Mucosa of rectum (tissue), 2 donors: ENCODE measurements around the gene CLDN2.
"Not testable (repeated sequence)": the region's sequence is repeated elsewhere in the genome, so short reads cannot be mapped to it uniquely, and the experiment has no call there.

Experiments
- H3K27ac ChIP-seq, 2 donors: one replicate each; pipeline ENCODE4 v1.7.0; 2013; ENCODE audit warnings: inconsistent platforms in 2 of 2, low read depth in 2 of 2, low read length in 2 of 2
- H3K27me3 ChIP-seq, 2 donors: one replicate each; pipeline ENCODE4 v1.7.0; 2013; ENCODE audit warnings: low read length in 2 of 2; ENCODE audit not compliant: control insufficient read depth in 2 of 2, insufficient read depth in 2 of 2
- H3K36me3 ChIP-seq, 2 donors: one replicate each; pipeline ENCODE4 v1.7.0; 2013; ENCODE audit warnings: low read length in 2 of 2; ENCODE audit not compliant: control insufficient read depth in 2 of 2, insufficient read depth in 2 of 2
- H3K4me1 ChIP-seq, 2 donors: one replicate each; pipeline ENCODE4 v1.7.0; 2013; ENCODE audit warnings: low read length in 2 of 2, mild to moderate bottlenecking in 1 of 2; ENCODE audit not compliant: control insufficient read depth in 2 of 2, insufficient read depth in 2 of 2
- H3K4me3 ChIP-seq, 2 donors: one replicate each; pipeline ENCODE4 v1.7.0; 2013; ENCODE audit warnings: low read length in 2 of 2
- H3K9ac ChIP-seq, 2 donors: one replicate each; pipeline ENCODE4 v1.7.0; 2013; ENCODE audit warnings: low read length in 2 of 2, low read depth in 1 of 2, mild to moderate bottlenecking in 1 of 2
- H3K9me3 ChIP-seq, 2 donors: one replicate each; pipeline ENCODE4 v1.7.0; 2013; ENCODE audit warnings: low read length in 2 of 2; ENCODE audit not compliant: control insufficient read depth in 2 of 2
- donor health status: healthy.
- donor health status: Normal muscosa, but diverticular disease.

CLDN2 gene

GRCh38 chrX:106954041-106954440 lies 33.8 kb downstream of the CLDN2 start:
- Histone ChIP-seq H3K4me1 (no peaks in the 10 kb centered on the region), H3K27me3 (no peaks in the 10 kb centered on the region), H3K27ac (no peak overlapping the region), H3K9ac (no peak overlapping the region), H3K4me3 (no peak overlapping the region), H3K36me3 (no peaks in the 10 kb centered on the region), H3K9me3 (no peaks in the 10 kb centered on the region)

GRCh38 chrX:106955004-106955772 lies 35.0 kb downstream of the CLDN2 start:
- no peak overlapping the region for H3K9ac ChIP-seq
- no peaks in the 10 kb centered on the region for H3K36me3 ChIP-seq
- no peak overlapping the region for H3K4me3 ChIP-seq
- H3K27me3 ChIP-seq, result peaks cover 0 to 3% of the 10 kb centered on the region in 2 donors
- no peaks in the 10 kb centered on the region for H3K9me3 ChIP-seq
- H3K4me1 ChIP-seq, result no peaks in the 10 kb centered on the region
- no peak overlapping the region for H3K27ac ChIP-seq

GRCh38 chrX:106957856-106958255 lies 37.7 kb downstream of the CLDN2 start:
- Histone ChIP-seq H3K27ac (no peak overlapping the region), H3K27me3 (peaks cover 0 to 4% of the 10 kb centered on the region in 2 donors), H3K9ac (no peak overlapping the region), H3K36me3 (peaks cover 0 to 4% of the 10 kb centered on the region in 2 donors), H3K4me3 (no peak overlapping the region), H3K4me1 (no peaks in the 10 kb centered on the region), H3K9me3 (no peaks in the 10 kb centered on the region)

- H3K4me3 ChIP-seq, result no peak overlapping the region
- H3K27ac ChIP-seq, result no peak overlapping the region
- no peaks in the 10 kb centered on the region for H3K4me1 ChIP-seq
- H3K36me3 ChIP-seq, result peaks cover 0 to 4% of the 10 kb centered on the region in 2 donors
- H3K9me3 ChIP-seq, result no peaks in the 10 kb centered on the region
- H3K27me3 ChIP-seq, result peaks cover 0 to 4% of the 10 kb centered on the region in 2 donors
- H3K9ac ChIP-seq, result no peak overlapping the region
Measured at GRCh38 chrX:106959901-106960300, 39.7 kb downstream of the CLDN2 start.

GRCh38 chrX:106963111-106963510 lies 42.9 kb downstream of the CLDN2 start:
- no peak overlapping the region for H3K4me3 ChIP-seq
- H3K27ac ChIP-seq, result no peak overlapping the region
- no peaks in the 10 kb centered on the region for H3K9me3 ChIP-seq
- H3K4me1 ChIP-seq, result no peaks in the 10 kb centered on the region
- H3K36me3 ChIP-seq, result peaks cover 0 to 4% of the 10 kb centered on the region in 2 donors
- peaks cover 0 to 4% of the 10 kb centered on the region in 2 donors for H3K27me3 ChIP-seq
- H3K9ac ChIP-seq, result no peak overlapping the region

- no peak overlapping the region for H3K4me3 ChIP-seq
- no peak overlapping the region for H3K9ac ChIP-seq
- H3K4me1 ChIP-seq, result no peaks in the 10 kb centered on the region
- H3K9me3 ChIP-seq, result no peaks in the 10 kb centered on the region
- peaks cover 0 to 4% of the 10 kb centered on the region in 2 donors for H3K27me3 ChIP-seq
- H3K27ac ChIP-seq, result no peak overlapping the region
- peaks cover 0 to 4% of the 10 kb centered on the region in 2 donors for H3K36me3 ChIP-seq
Measured at GRCh38 chrX:106964290-106964689, 44.1 kb downstream of the CLDN2 start.

- not testable (repeated sequence) for H3K27me3 ChIP-seq, H3K9me3 ChIP-seq, H3K9ac ChIP-seq, H3K27ac ChIP-seq, H3K36me3 ChIP-seq, H3K4me3 ChIP-seq, H3K4me1 ChIP-seq
Measured at GRCh38 chrX:106966547-106966946, 46.3 kb downstream of the CLDN2 start.

GRCh38 chrX:106972896-106973295 lies 52.7 kb downstream of the CLDN2 start:
- Histone ChIP-seq H3K9me3 (no peaks in the 10 kb centered on the region), H3K36me3 (no peaks in the 10 kb centered on the region), H3K27me3 (no peaks in the 10 kb centered on the region), H3K4me3 (no peak overlapping the region), H3K27ac (no peak overlapping the region), H3K4me1 (no peaks in the 10 kb centered on the region), H3K9ac (no peak overlapping the region)

GRCh38 chrX:106973433-106974149 lies 53.4 kb downstream of the CLDN2 start:
- H3K4me3 ChIP-seq, result no peak overlapping the region
- H3K9ac ChIP-seq, result no peak overlapping the region
- H3K9me3 ChIP-seq, result no peaks in the 10 kb centered on the region

GRCh38 chrX:106976416-106976815 lies 56.2 kb downstream of the CLDN2 start:
- no peaks in the 10 kb centered on the region for H3K4me1 ChIP-seq
- no peaks in the 10 kb centered on the region for H3K27me3 ChIP-seq
- H3K9ac ChIP-seq, result no peak overlapping the region
- no peak overlapping the region for H3K27ac ChIP-seq
- H3K4me3 ChIP-seq, result no peak overlapping the region
- no peaks in the 10 kb centered on the region for H3K9me3 ChIP-seq
- no peaks in the 10 kb centered on the region for H3K36me3 ChIP-seq

More at GRCh38 chrX:106973433-106974149, 53.4 kb downstream of the CLDN2 start:
- Histone ChIP-seq H3K27ac (no peak overlapping the region), H3K36me3 (no peaks in the 10 kb centered on the region), H3K4me1 (no peaks in the 10 kb centered on the region), H3K27me3 (no peaks in the 10 kb centered on the region)
